H9 (cell line): ENCODE measurements around the gene SLC37A2. TPM values are rescaled to one million over a fixed set of nuclear protein-coding genes. Genes with fewer than 3 reads are reported as not detected.

ENCODE experiments used
- DNase-seq: peaks from one replicate; pipeline ENCODE4 v3.0.0-alpha.2; 2017
- H2AFZ ChIP-seq: one replicate; pipeline ENCODE4 v1.6.1; 2013; ENCODE audit warnings: mild to moderate bottlenecking, low read length, control low read depth, moderate library complexity
- H2AK5ac ChIP-seq: 2 replicates; pipeline ENCODE4 v1.6.1; 2013; ENCODE audit warnings: low read length, control low read depth, mixed read lengths; ENCODE audit not compliant: insufficient read length
- H2BK120ac ChIP-seq: one replicate; pipeline ENCODE4 v1.6.1; 2013; ENCODE audit warnings: low read depth, mild to moderate bottlenecking, low read length, control low read depth, inconsistent platforms; ENCODE audit not compliant: poor library complexity, severe bottlenecking
- H2BK12ac ChIP-seq: 2 replicates; pipeline ENCODE4 v1.6.1; 2013; ENCODE audit warnings: low read length, control low read depth, mixed read lengths, low read depth; ENCODE audit not compliant: insufficient read length
- H2BK15ac ChIP-seq: 2 replicates; pipeline ENCODE4 v1.6.1; 2013; ENCODE audit warnings: low read depth, low read length, control low read depth
- H2BK20ac ChIP-seq: one replicate; pipeline ENCODE4 v1.6.1; 2013; ENCODE audit warnings: low read depth, mild to moderate bottlenecking, low read length, control low read depth, inconsistent platforms; ENCODE audit not compliant: poor library complexity, severe bottlenecking
- H2BK5ac ChIP-seq: 2 replicates; pipeline ENCODE4 v1.6.1; 2013; ENCODE audit warnings: low read length, control low read depth, mixed read lengths; ENCODE audit not compliant: insufficient read length
- H3K14ac ChIP-seq: 2 replicates; pipeline ENCODE4 v1.6.1; 2013; ENCODE audit warnings: low read length, control low read depth; ENCODE audit not compliant: insufficient read depth
- H3K18ac ChIP-seq: 2 replicates; pipeline ENCODE4 v1.6.1; 2013; ENCODE audit warnings: low read depth, mild to moderate bottlenecking, mixed read lengths, low read length, control low read depth; ENCODE audit not compliant: insufficient read length
- H3K23ac ChIP-seq: 2 replicates; pipeline ENCODE4 v1.6.1; 2013; ENCODE audit warnings: low read length, control low read depth, mixed read lengths, low read depth; ENCODE audit not compliant: insufficient read length
- H3K23me2 ChIP-seq: 2 replicates; pipeline ENCODE4 v1.6.1; 2013; ENCODE audit warnings: low read depth, mild to moderate bottlenecking, mixed read lengths, low read length, control low read depth; ENCODE audit not compliant: insufficient read length, poor library complexity, severe bottlenecking
- H3K27ac ChIP-seq: 2 replicates; pipeline ENCODE4 v1.5.1; 2013; ENCODE audit warnings: low read length, control low read depth, mixed read lengths, low read depth; ENCODE audit not compliant: insufficient read length
- H3K27me3 ChIP-seq: 2 replicates; pipeline ENCODE4 v1.6.1; 2013; ENCODE audit warnings: low read length, control low read depth, inconsistent platforms; ENCODE audit not compliant: insufficient read depth
- H3K4ac ChIP-seq: 2 replicates; pipeline ENCODE4 v1.6.1; 2013; ENCODE audit warnings: low read depth, mild to moderate bottlenecking, control low read depth, inconsistent platforms, low read length, moderate library complexity
- H3K4me1 ChIP-seq: 2 replicates; pipeline ENCODE4 v1.6.1; 2013; ENCODE audit warnings: low read length, control low read depth, inconsistent platforms; ENCODE audit not compliant: insufficient read depth
- H3K4me2 ChIP-seq: 2 replicates; pipeline ENCODE4 v1.6.1; 2013; ENCODE audit warnings: low read length, control low read depth, mixed read lengths; ENCODE audit not compliant: insufficient read length, insufficient read depth
- H3K56ac ChIP-seq: 2 replicates; pipeline ENCODE4 v1.6.1; 2013; ENCODE audit warnings: low read depth, mild to moderate bottlenecking, mixed read lengths, low read length, control low read depth; ENCODE audit not compliant: insufficient read length
- H3K79me1 ChIP-seq: 2 replicates; pipeline ENCODE4 v1.6.1; 2013; ENCODE audit warnings: low read depth, mild to moderate bottlenecking, moderate library complexity, low read length, control low read depth, inconsistent platforms; ENCODE audit not compliant: insufficient read depth, poor library complexity, severe bottlenecking
- H3K79me2 ChIP-seq: 2 replicates; pipeline ENCODE4 v1.6.1; 2013; ENCODE audit warnings: low read length, control low read depth, inconsistent platforms; ENCODE audit not compliant: insufficient read depth
- H3K9ac ChIP-seq: 2 replicates; pipeline ENCODE4 v1.6.1; 2013; ENCODE audit warnings: low read length, control low read depth, mixed read lengths; ENCODE audit not compliant: insufficient read length; ENCODE audit errors: extremely low read depth
- H3K9me3 ChIP-seq: one replicate; pipeline ENCODE4 v1.6.1; 2013; ENCODE audit warnings: low read depth, low read length, inconsistent platforms; ENCODE audit not compliant: control insufficient read depth
- H3T11ph ChIP-seq: one replicate; pipeline ENCODE4 v1.6.1; 2013; ENCODE audit warnings: mild to moderate bottlenecking, low read length, control low read depth, inconsistent platforms
- H4K20me1 ChIP-seq: one replicate; pipeline ENCODE4 v1.6.1; 2013; ENCODE audit not compliant: control insufficient read depth, insufficient read length, insufficient read depth
- H4K5ac ChIP-seq: 2 replicates; pipeline ENCODE4 v1.6.1; 2013; ENCODE audit warnings: low read depth, mild to moderate bottlenecking, mixed read lengths, low read length, control low read depth; ENCODE audit not compliant: insufficient read length
- H4K8ac ChIP-seq: replicated peaks from 2 replicates; pipeline ENCODE4 v1.6.1; 2013; ENCODE audit warnings: low read length, control low read depth, mixed read lengths, low read depth; ENCODE audit not compliant: insufficient read length
- H4K91ac ChIP-seq: 2 replicates; pipeline ENCODE4 v1.6.1; 2013; ENCODE audit warnings: low read depth, mild to moderate bottlenecking, moderate library complexity, mixed read lengths, low read length, control low read depth; ENCODE audit not compliant: insufficient read length
- H3K27ac Mint-ChIP-seq, 3 experiments: 2 replicates in 2 of 3; 3 replicates in 1 of 3; pipeline ENCODE4 v1.8.0; 2020 to 2021; ENCODE audit warnings: mixed read lengths in 3 of 3, mild to moderate bottlenecking in 1 of 3, moderate library complexity in 1 of 3
- H3K27me3 Mint-ChIP-seq: 2 replicates; pipeline ENCODE4 v1.8.0; 2021; ENCODE audit warnings: low read depth, mild to moderate bottlenecking, moderate library complexity, mixed read lengths
- H3K36me3 Mint-ChIP-seq, 3 experiments: 2 replicates in 2 of 3; 3 replicates in 1 of 3; pipeline ENCODE4 v1.8.0; 2020 to 2021; ENCODE audit warnings: low read depth in 3 of 3, mixed read lengths in 3 of 3; ENCODE audit not compliant: insufficient read depth in 1 of 3
- H3K4me1 Mint-ChIP-seq, 2 experiments: 2 replicates each; pipeline ENCODE4 v1.8.0; 2020; ENCODE audit warnings: mixed read lengths in 2 of 2
- H3K4me3 Mint-ChIP-seq, 2 experiments: 2 replicates in 1 of 2; 3 replicates in 1 of 2; pipeline ENCODE4 v1.8.0; 2020 to 2021; ENCODE audit warnings: mild to moderate bottlenecking in 2 of 2, mixed read lengths in 2 of 2, moderate library complexity in 1 of 2
- H3K9me3 Mint-ChIP-seq, 2 experiments: 2 replicates in 1 of 2; 3 replicates in 1 of 2; pipeline ENCODE4 v1.8.0; 2020; ENCODE audit warnings: mild to moderate bottlenecking in 2 of 2, mixed read lengths in 2 of 2, moderate library complexity in 1 of 2
- CTCF ChIP-seq: fragments of 200-600 bp; sonication (generic); conservative IDR thresholded peaks from 3 replicates; pipeline ENCODE4 v1.8.0; 2021; ENCODE audit warnings: antibody characterized with exemption, mild to moderate bottlenecking
- WGBS: extraction: QIAGEN DNeasy Blood & Tissue Kit; methylation state at CpG from one replicate; pipeline ENCODE4 v1.1.7; 2013; ENCODE audit warnings: missing lambda C conversion rate, low lambda C conversion rate, mixed read lengths; ENCODE audit not compliant: insufficient read length; ENCODE audit errors: extremely low coverage; 5-methylcytosine and 5-hydroxymethylcytosine counted together
- total RNA-seq: library from RNA; stranded (reverse); gene quantifications from 2 replicates; pipeline ENCODE4 v1.2.1, GENCODE V29; 2021

Gene SLC37A2
- total RNA-seq, 1 experiment from 2014 or later, result 1.2 TPM

- DNase-seq, result no peak
- no peak for TF ChIP-seq CTCF
- no peak overlapping the region for H3T11ph ChIP-seq
- no peak overlapping the region for H2AK5ac ChIP-seq
- H3K36me3 Mint-ChIP-seq, result peaks cover 12 to 63% (median 27%) of the 10 kb centered on the region in 3 experiments
- no peak overlapping the region for H2BK5ac ChIP-seq
- H3K23me2 ChIP-seq, result no peaks in the 10 kb centered on the region
- H3K27ac ChIP-seq, result no peak overlapping the region
- no peaks in the 10 kb centered on the region for H3K9me3 ChIP-seq
- H2BK15ac ChIP-seq, result no peak overlapping the region
- H3K4me3 Mint-ChIP-seq, result no peak overlapping the region
- no peaks in the 10 kb centered on the region for H3K4me1 ChIP-seq
- H2BK20ac ChIP-seq, result no peak overlapping the region
- no peak overlapping the region for H3K4me2 ChIP-seq
- H3K4ac ChIP-seq, result no peak overlapping the region
- H3K18ac ChIP-seq, result no peak overlapping the region
- no peak overlapping the region for H2AFZ ChIP-seq
- H2BK120ac ChIP-seq, result no peak overlapping the region
- H4K91ac ChIP-seq, result no peak overlapping the region
- H3K4me1 Mint-ChIP-seq, result peaks cover 5 to 9% of the 10 kb centered on the region in 2 experiments
- no peak overlapping the region for H2BK12ac ChIP-seq
- no peak overlapping the region for H3K14ac ChIP-seq
- H3K23ac ChIP-seq, result no peak overlapping the region
- H3K27me3 Mint-ChIP-seq, result no peaks in the 10 kb centered on the region
- no peaks in the 10 kb centered on the region for H3K27me3 ChIP-seq
- no CpG with 5 or more reads among the region's 2 CpGs for WGBS
- no peaks in the 10 kb centered on the region for H4K20me1 ChIP-seq
- H4K8ac ChIP-seq, result no peak overlapping the region
- no peak overlapping the region for H3K56ac ChIP-seq
- H3K9ac ChIP-seq, result no peak overlapping the region
- H4K5ac ChIP-seq, result no peak overlapping the region
- H3K27ac Mint-ChIP-seq, result no peak overlapping the region
- H3K79me1 ChIP-seq, result no peaks in the 10 kb centered on the region
- no peaks in the 10 kb centered on the region for H3K79me2 ChIP-seq
- H3K9me3 Mint-ChIP-seq, result peaks cover 7 to 9% of the 10 kb centered on the region in 2 experiments; a peak in 3 of 5 replicates
These were observed 37.0 kb downstream of the SLC37A2 start for GRCh38 chr11:125100136-125100535.
